Measurements from ENCODE around the gene ADGRL3. TPM values are rescaled to one million over a fixed set of nuclear protein-coding genes. Genes with fewer than 3 reads are reported as not detected.

The ADGRL3 gene
- total RNA-seq, 3 donors from 2014 or later = not detected

- no peak for ATAC-seq
These were observed 462.2 kb downstream of the ADGRL3 start for GRCh38 chr4:61662362-61662761.

GRCh38 chr4:61663310-61663709 lies 463.2 kb downstream of the ADGRL3 start:
- no peaks in the 10 kb centered on the region for H3K4me1 Mint-ChIP-seq (ENCODE audit: low read depth)
- no peak for DNase-seq
- H3K36me3 Mint-ChIP-seq (ENCODE audit: insufficient read depth) = no peaks in the 10 kb centered on the region
- no peaks in the 10 kb centered on the region for H3K27me3 Mint-ChIP-seq (ENCODE audit: low read depth)
- ATAC-seq = no peak
- H3K4me3 Mint-ChIP-seq = no peak overlapping the region
- H3K9me3 Mint-ChIP-seq = peaks cover 5% of the 10 kb centered on the region

More at GRCh38 chr4:61662362-61662761, 462.2 kb downstream of the ADGRL3 start:
- Mint-ChIP-seq H3K4me3 (no peak overlapping the region), H3K36me3 (ENCODE audit: insufficient read depth) (no peaks in the 10 kb centered on the region), H3K4me1 (ENCODE audit: low read depth) (no peaks in the 10 kb centered on the region), H3K9me3 (peaks cover 5% of the 10 kb centered on the region), H3K27me3 (ENCODE audit: low read depth) (no peaks in the 10 kb centered on the region)
- DNase-seq = no peak

- no peaks in the 10 kb centered on the region for H3K27me3 Mint-ChIP-seq (ENCODE audit: low read depth)
- ATAC-seq = no peak
These were observed 465.5 kb downstream of the ADGRL3 start for GRCh38 chr4:61665649-61666048.

GRCh38 chr4:61666244-61666643 lies 466.1 kb downstream of the ADGRL3 start:
- Mint-ChIP-seq H3K36me3 (ENCODE audit: insufficient read depth) (no peaks in the 10 kb centered on the region), H3K9me3 (peaks cover 5% of the 10 kb centered on the region), H3K27me3 (ENCODE audit: low read depth) (no peaks in the 10 kb centered on the region), H3K4me1 (ENCODE audit: low read depth) (no peaks in the 10 kb centered on the region), H3K4me3 (no peak overlapping the region)
- DNase-seq (no peak), ATAC-seq (no peak)

More at GRCh38 chr4:61665649-61666048, 465.5 kb downstream of the ADGRL3 start:
- Mint-ChIP-seq H3K36me3 (ENCODE audit: insufficient read depth) (no peaks in the 10 kb centered on the region), H3K9me3 (peaks cover 5% of the 10 kb centered on the region), H3K4me1 (ENCODE audit: low read depth) (no peaks in the 10 kb centered on the region), H3K4me3 (no peak overlapping the region)
- DNase-seq = no peak

- no peak overlapping the region for H3K4me3 Mint-ChIP-seq
These were observed 471.5 kb downstream of the ADGRL3 start for GRCh38 chr4:61671599-61671998.

GRCh38 chr4:61675464-61675863 lies 475.3 kb downstream of the ADGRL3 start:
- ATAC-seq (no peak), DNase-seq (no peak)
- H3K4me1 Mint-ChIP-seq (ENCODE audit: low read depth) = no peaks in the 10 kb centered on the region
- no peak overlapping the region for H3K4me3 Mint-ChIP-seq
- H3K9me3 Mint-ChIP-seq = peaks cover 9% of the 10 kb centered on the region
- H3K36me3 Mint-ChIP-seq (ENCODE audit: insufficient read depth) = no peaks in the 10 kb centered on the region
- H3K27me3 Mint-ChIP-seq (ENCODE audit: low read depth) = no peaks in the 10 kb centered on the region

More at GRCh38 chr4:61671599-61671998, 471.5 kb downstream of the ADGRL3 start:
- H3K27me3 Mint-ChIP-seq (ENCODE audit: low read depth) = no peaks in the 10 kb centered on the region
- H3K4me1 Mint-ChIP-seq (ENCODE audit: low read depth) = no peaks in the 10 kb centered on the region
- DNase-seq = no peak
- H3K9me3 Mint-ChIP-seq = peaks cover 9% of the 10 kb centered on the region
- no peaks in the 10 kb centered on the region for H3K36me3 Mint-ChIP-seq (ENCODE audit: insufficient read depth)
- ATAC-seq = no peak

GRCh38 chr4:61678297-61678696 lies 478.2 kb downstream of the ADGRL3 start:
- no peaks in the 10 kb centered on the region for H3K27me3 Mint-ChIP-seq (ENCODE audit: low read depth)
- peaks cover 11% of the 10 kb centered on the region for H3K9me3 Mint-ChIP-seq
- no peaks in the 10 kb centered on the region for H3K36me3 Mint-ChIP-seq (ENCODE audit: insufficient read depth)
- ATAC-seq (no peak), DNase-seq (no peak)
- H3K4me3 Mint-ChIP-seq = no peak overlapping the region
- H3K4me1 Mint-ChIP-seq (ENCODE audit: low read depth) = no peaks in the 10 kb centered on the region

GRCh38 chr4:61693520-61693919 lies 493.4 kb downstream of the ADGRL3 start:
- no peak overlapping the region for H3K4me3 Mint-ChIP-seq
- H3K36me3 Mint-ChIP-seq (ENCODE audit: insufficient read depth) = no peaks in the 10 kb centered on the region
- ATAC-seq = no peak
- H3K27me3 Mint-ChIP-seq (ENCODE audit: low read depth) = no peaks in the 10 kb centered on the region
- H3K9me3 Mint-ChIP-seq = no peaks in the 10 kb centered on the region
- DNase-seq = no peak
- no peaks in the 10 kb centered on the region for H3K4me1 Mint-ChIP-seq (ENCODE audit: low read depth)

- Mint-ChIP-seq H3K27me3 (ENCODE audit: low read depth) (no peaks in the 10 kb centered on the region), H3K4me3 (no peak overlapping the region), H3K4me1 (ENCODE audit: low read depth) (no peaks in the 10 kb centered on the region), H3K9me3 (no peaks in the 10 kb centered on the region), H3K36me3 (ENCODE audit: insufficient read depth) (no peaks in the 10 kb centered on the region)
- no peak for DNase-seq
- no peak for ATAC-seq
These were observed 514.3 kb downstream of the ADGRL3 start for GRCh38 chr4:61714387-61714911.

- Mint-ChIP-seq H3K9me3 (peaks cover 1% of the 10 kb centered on the region), H3K4me1 (ENCODE audit: low read depth) (no peaks in the 10 kb centered on the region)
These were observed 516.3 kb downstream of the ADGRL3 start for GRCh38 chr4:61716426-61716825.

GRCh38 chr4:61723492-61723891 lies 523.4 kb downstream of the ADGRL3 start:
- no peaks in the 10 kb centered on the region for H3K36me3 Mint-ChIP-seq (ENCODE audit: insufficient read depth)
- H3K27me3 Mint-ChIP-seq (ENCODE audit: low read depth) = no peaks in the 10 kb centered on the region
- H3K4me3 Mint-ChIP-seq = no peak overlapping the region
- H3K4me1 Mint-ChIP-seq (ENCODE audit: low read depth) = no peaks in the 10 kb centered on the region
- H3K9me3 Mint-ChIP-seq = peaks cover 7% of the 10 kb centered on the region
- no peak for ATAC-seq
- DNase-seq = no peak

More at GRCh38 chr4:61716426-61716825, 516.3 kb downstream of the ADGRL3 start:
- no peaks in the 10 kb centered on the region for H3K36me3 Mint-ChIP-seq (ENCODE audit: insufficient read depth)
- no peaks in the 10 kb centered on the region for H3K27me3 Mint-ChIP-seq (ENCODE audit: low read depth)
- DNase-seq (no peak), ATAC-seq (no peak)
- no peak overlapping the region for H3K4me3 Mint-ChIP-seq

GRCh38 chr4:61727286-61727685 lies 527.2 kb downstream of the ADGRL3 start:
- DNase-seq (no peak), ATAC-seq (no peak)
- no peak overlapping the region for H3K4me3 Mint-ChIP-seq
- no peaks in the 10 kb centered on the region for H3K27me3 Mint-ChIP-seq (ENCODE audit: low read depth)
- peaks cover 3% of the 10 kb centered on the region for H3K9me3 Mint-ChIP-seq
- no peaks in the 10 kb centered on the region for H3K36me3 Mint-ChIP-seq (ENCODE audit: insufficient read depth)
- no peaks in the 10 kb centered on the region for H3K4me1 Mint-ChIP-seq (ENCODE audit: low read depth)

- no peaks in the 10 kb centered on the region for H3K27me3 Mint-ChIP-seq (ENCODE audit: low read depth)
- no peak overlapping the region for H3K4me3 Mint-ChIP-seq
- H3K36me3 Mint-ChIP-seq (ENCODE audit: insufficient read depth) = no peaks in the 10 kb centered on the region
- no peaks in the 10 kb centered on the region for H3K4me1 Mint-ChIP-seq (ENCODE audit: low read depth)
- H3K9me3 Mint-ChIP-seq = peaks cover 10% of the 10 kb centered on the region
- ATAC-seq (no peak), DNase-seq (no peak)
These were observed 534.3 kb downstream of the ADGRL3 start for GRCh38 chr4:61734409-61734808.

- ATAC-seq (no peak), DNase-seq (no peak)
- Mint-ChIP-seq H3K4me1 (ENCODE audit: low read depth) (no peaks in the 10 kb centered on the region), H3K9me3 (no peaks in the 10 kb centered on the region), H3K27me3 (ENCODE audit: low read depth) (no peaks in the 10 kb centered on the region), H3K36me3 (ENCODE audit: insufficient read depth) (no peaks in the 10 kb centered on the region), H3K4me3 (no peak overlapping the region)
These were observed 539.8 kb downstream of the ADGRL3 start for GRCh38 chr4:61739887-61740286.

- ATAC-seq (no peak), DNase-seq (no peak)
- H3K9me3 Mint-ChIP-seq = no peaks in the 10 kb centered on the region
- no peaks in the 10 kb centered on the region for H3K36me3 Mint-ChIP-seq (ENCODE audit: insufficient read depth)
- no peak overlapping the region for H3K4me3 Mint-ChIP-seq
- no peaks in the 10 kb centered on the region for H3K4me1 Mint-ChIP-seq (ENCODE audit: low read depth)
- no peaks in the 10 kb centered on the region for H3K27me3 Mint-ChIP-seq (ENCODE audit: low read depth)
These were observed 540.8 kb downstream of the ADGRL3 start for GRCh38 chr4:61740886-61741285.

Measured in activated T-cell treated with anti-CD3 and anti-CD28 coated beads, Interleukin-2, amount 50 U/mL, for 4 hours (primary cell).